Kidney glomerular epithelial cell (primary cell): ENCODE measurements around the gene TFPI2.
A peak's percentile ranks its signal among the peaks of the same experiment; 100 is the strongest.

Experiments
- DNase-seq: peaks from one replicate; lab custom pipeline; 2025; lab: John Stamatoyannopoulos, UW

Gene TFPI2

GRCh38 chr7:93906267-93906666 is 15.7 kb upstream of the TFPI2 start, which contains the start of gene GNGT1:
GNGT1 (plus strand) TSS chr7:93906567; CDS start chr7:93906747, 180 bp downstream.
- DNase-seq, result no peak

- peak; percentile 76 for DNase-seq
These were observed 12.3 kb upstream of the TFPI2 start for GRCh38 chr7:93902777-93903423.

- no peak for DNase-seq
These were observed 7.1 kb upstream of the TFPI2 start for GRCh38 chr7:93897680-93898079.

- DNase-seq, result no peak
These were observed 5.5 kb upstream of the TFPI2 start for GRCh38 chr7:93895859-93896600.

GRCh38 chr7:93894966-93895640 is 4.5 kb upstream of the TFPI2 start:
- no peak for DNase-seq

- no peak for DNase-seq
These were observed 3.9 kb upstream of the TFPI2 start for GRCh38 chr7:93894426-93894825.

- DNase-seq, result peak; percentile 28
These were observed 501 bp downstream of the TFPI2 start for GRCh38 chr7:93890041-93890463.

- peak; percentile 20 for DNase-seq
These were observed 1.3 kb downstream of the TFPI2 start for GRCh38 chr7:93889261-93889660.

- no peak for DNase-seq
These were observed 6.0 kb downstream of the TFPI2 start for GRCh38 chr7:93884541-93884940.

- no peak for DNase-seq
These were observed 6.6 kb downstream of the TFPI2 start for GRCh38 chr7:93883917-93884345.

GRCh38 chr7:93883078-93883916 is 7.3 kb downstream of the TFPI2 start:
- DNase-seq, result no peak

GRCh38 chr7:93882468-93882867 is 8.1 kb downstream of the TFPI2 start:
- no peak for DNase-seq

- no peak for DNase-seq
These were observed 11.2 kb downstream of the TFPI2 start for GRCh38 chr7:93879356-93879755.

GRCh38 chr7:93877742-93878141 is 12.8 kb downstream of the TFPI2 start:
- DNase-seq, result no peak

- DNase-seq, result no peak
These were observed 16.5 kb downstream of the TFPI2 start for GRCh38 chr7:93873998-93874574.

- no peak for DNase-seq
These were observed 23.7 kb downstream of the TFPI2 start for GRCh38 chr7:93866886-93867285.

- DNase-seq, result no peak
These were observed 27.9 kb downstream of the TFPI2 start for GRCh38 chr7:93862651-93863050.

- DNase-seq, result no peak
These were observed 29.1 kb downstream of the TFPI2 start for GRCh38 chr7:93861325-93861949.

GRCh38 chr7:93860261-93860660 is 30.3 kb downstream of the TFPI2 start:
- DNase-seq, result no peak

GRCh38 chr7:93858857-93859256 is 31.7 kb downstream of the TFPI2 start:
- DNase-seq, result no peak

- DNase-seq, result peak; percentile 43
These were observed 34.2 kb downstream of the TFPI2 start for GRCh38 chr7:93856323-93856722.
